Hindlimb muscle (tissue), 1 donor: ENCODE data around the gene MAN1C1. TPM values are rescaled to one million over a fixed set of nuclear protein-coding genes. Genes with fewer than 3 reads are reported as not detected.
"Not testable (repeated sequence)": the region's sequence is repeated elsewhere in the genome, so short reads cannot be mapped to it uniquely, and the experiment has no call there.

Source experiments
- DNase-seq: peaks from one replicate; pipeline ENCODE4 v3.0.0-alpha.2; 2013
- polyA plus RNA-seq: library from polyadenylated mRNA; unstranded; fragments of 120-200 nt; gene quantifications from one replicate; pipeline ENCODE4 v1.2.1, GENCODE V29; 2013; ENCODE audit not compliant: insufficient read length

The MAN1C1 gene
- polyA plus RNA-seq, 1 donor, result 14.2 TPM

GRCh38 chr1:25657883-25658760, 41.5 kb downstream of the MAN1C1 start:
- no peak for DNase-seq

DNA sequence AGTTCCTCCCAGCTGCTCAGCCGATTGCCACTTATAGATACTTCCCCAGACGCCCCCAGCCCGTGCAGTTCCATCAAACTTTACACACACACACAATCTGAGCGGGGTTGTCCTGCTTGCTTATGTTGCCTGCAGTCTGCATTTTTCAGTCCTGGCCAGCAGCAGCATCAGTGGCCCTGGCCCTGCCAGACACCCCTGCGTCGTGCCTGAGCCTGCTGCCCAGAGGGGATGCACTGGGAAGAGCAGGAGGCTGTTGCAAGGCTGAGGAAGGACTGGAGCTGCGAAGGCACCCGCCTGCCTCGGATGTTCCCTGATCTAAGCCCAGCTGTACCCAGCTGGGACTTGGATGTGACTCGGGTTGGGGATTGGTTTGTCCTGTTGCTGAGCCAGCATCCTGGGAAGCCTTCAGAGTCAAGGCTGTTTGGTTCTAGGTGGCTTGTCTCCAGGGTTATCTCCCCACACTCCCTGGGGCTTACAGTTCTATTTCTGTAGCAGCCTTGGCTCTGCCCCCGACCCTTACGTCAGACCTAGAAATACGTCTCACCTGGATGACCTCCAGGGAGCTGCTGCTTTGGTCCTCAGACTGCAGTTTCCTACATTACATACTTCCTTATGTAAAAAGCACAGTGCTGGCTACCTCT, 42.3 kb downstream of the MAN1C1 start:
- DNase-seq, result peak; percentile 65

DNA sequence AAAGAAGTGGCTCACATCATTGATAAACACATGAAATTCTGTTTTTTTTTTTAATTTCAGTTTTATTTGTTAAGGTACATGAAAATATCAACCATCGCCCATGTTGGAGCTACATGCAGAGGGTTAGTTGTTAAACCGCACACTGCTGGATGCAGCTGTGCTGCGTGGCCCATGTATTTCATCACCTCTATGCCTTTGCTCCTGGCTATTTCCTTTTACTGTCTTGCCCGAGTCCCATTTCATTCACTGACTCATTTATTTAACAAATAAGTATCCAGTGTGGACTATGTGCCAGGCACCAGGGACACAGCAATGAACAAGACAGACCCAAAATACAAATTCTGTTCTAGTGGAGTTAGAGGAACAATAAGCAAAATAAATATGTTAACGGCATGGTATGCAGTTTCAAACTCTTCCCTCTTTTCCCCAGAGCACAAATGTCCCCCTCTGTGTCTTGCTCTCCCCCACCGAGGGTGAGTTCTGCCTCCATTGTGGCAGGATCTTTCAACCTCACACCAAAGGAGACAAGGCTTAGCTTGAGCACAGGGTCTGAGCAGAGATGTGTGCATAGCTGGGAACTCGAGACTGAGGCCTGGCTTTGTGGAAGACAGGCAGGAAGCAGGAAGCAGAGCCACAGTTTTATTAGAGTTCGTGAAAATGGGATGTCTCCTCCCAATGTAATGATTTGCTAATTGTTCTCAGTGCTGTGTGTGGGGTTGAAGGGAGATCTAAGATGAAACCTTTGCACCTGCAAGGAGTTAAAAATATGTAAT, 44.6 kb downstream of the MAN1C1 start:
- DNase-seq, result no peak

GRCh38 chr1:25662061-25662460, 45.5 kb downstream of the MAN1C1 start:
- DNase-seq, result no peak

DNA sequence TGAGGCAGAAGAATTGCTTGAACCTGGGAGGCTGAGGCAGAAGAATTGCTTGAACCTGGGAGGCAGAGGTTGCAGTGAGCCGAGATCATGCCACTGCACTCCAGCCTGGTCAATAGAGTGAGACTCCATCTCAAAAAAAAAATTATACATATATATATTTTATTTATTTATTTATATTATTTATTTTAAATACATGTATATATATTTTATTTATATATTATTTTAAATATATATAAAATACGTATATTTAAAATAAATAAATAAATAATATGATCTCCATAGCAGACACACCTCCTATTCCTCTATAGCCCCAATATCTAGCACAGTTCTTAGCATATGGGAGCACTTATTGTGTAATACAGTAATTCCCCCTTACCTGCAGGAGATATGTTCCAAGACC, 46.4 kb downstream of the MAN1C1 start:
- not testable (repeated sequence) for DNase-seq

GRCh38 chr1:25664357-25665199, 48.0 kb downstream of the MAN1C1 start:
- DNase-seq, result peak; percentile 80

DNA sequence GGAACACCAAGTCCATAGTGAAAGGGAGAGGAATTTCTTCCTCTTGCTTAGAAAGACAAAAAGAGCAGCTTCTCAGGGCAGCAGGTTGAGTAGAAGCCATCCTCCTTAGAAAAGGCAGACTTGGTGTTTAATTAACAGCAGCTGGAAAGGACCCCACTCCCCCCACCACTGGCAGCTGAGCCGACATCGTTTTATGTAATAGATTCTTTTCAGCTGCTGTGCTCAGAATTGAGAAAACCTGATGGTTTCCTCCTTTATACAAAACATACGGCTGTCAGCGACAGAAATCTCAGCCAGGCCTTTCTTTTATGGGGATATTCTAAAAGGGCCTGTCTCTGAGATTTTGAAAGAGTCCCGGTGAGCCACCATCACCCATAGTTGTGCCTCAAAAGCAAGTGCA, 49.9 kb downstream of the MAN1C1 start:
- DNase-seq, result no peak

DNA sequence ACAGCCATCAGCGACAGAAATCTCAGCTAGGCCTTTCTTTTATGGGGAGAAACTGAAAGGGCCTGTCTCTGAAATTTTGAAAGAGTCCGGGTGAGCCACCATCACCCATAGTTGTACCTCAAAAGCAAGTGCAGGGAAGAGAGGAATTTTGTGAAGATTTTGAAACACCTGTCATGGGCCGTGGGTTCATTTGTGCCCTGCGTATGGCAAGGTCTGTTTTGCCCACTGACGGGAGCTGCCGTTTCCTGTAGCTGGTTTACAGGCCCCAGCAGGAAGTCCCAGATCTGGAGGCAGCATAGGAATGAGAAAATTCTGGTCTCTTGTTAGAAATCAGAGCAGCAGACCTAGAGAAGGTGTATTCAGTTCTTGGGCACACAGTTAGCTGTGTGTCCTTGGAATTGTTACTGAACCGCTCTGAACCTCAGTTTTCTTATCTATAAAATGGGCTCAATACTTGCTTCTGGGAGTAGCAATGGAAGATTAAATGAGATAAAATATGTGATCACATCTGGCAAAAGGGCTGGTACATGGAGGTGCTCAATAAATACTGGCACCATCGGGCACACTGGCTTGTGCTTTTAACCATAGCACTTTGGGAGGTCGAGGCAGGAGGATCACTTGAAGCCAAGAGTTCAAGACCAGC, 52.5 kb downstream of the MAN1C1 start:
- no peak for DNase-seq

DNA sequence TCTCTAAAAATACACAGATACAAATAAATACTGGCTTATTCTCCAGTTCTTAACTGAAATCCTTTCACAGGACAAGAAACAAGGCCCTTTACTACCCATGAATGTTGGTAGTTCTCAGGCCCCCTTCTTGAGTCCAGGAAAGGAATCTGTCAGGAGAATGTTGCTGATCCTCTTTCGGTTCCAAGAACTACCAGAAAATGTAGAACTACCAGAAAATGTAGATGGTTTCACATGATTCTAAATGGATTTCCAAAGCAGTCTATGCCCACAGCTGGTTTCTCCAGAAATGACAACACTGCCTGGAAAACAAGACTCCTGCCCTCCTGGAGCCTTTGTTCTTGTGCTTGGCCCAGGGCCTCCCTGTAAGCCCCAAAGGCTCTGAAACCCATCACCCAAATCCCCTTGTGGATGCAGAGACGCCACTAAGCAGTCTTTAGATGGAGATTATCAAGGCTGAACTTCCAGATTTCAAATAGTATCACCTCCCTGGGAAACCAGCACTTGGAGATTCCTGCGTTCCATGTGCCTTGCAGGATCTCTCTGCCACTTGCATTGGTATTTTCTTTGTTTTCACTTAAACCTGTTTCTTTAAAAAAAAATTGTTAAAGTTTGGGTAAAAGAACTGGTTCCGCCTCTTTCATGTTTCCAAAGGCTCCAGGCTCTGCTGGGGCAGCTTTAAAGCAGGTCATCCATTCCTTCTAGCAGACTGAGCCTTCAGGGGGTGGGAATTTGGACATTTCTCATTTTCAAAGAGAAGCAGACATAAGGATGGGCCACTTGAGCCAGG, 53.4 kb downstream of the MAN1C1 start:
- no peak for DNase-seq

- no peak for DNase-seq
Observed at GRCh38 chr1:25671929-25672328, 55.3 kb downstream of the MAN1C1 start.

DNA sequence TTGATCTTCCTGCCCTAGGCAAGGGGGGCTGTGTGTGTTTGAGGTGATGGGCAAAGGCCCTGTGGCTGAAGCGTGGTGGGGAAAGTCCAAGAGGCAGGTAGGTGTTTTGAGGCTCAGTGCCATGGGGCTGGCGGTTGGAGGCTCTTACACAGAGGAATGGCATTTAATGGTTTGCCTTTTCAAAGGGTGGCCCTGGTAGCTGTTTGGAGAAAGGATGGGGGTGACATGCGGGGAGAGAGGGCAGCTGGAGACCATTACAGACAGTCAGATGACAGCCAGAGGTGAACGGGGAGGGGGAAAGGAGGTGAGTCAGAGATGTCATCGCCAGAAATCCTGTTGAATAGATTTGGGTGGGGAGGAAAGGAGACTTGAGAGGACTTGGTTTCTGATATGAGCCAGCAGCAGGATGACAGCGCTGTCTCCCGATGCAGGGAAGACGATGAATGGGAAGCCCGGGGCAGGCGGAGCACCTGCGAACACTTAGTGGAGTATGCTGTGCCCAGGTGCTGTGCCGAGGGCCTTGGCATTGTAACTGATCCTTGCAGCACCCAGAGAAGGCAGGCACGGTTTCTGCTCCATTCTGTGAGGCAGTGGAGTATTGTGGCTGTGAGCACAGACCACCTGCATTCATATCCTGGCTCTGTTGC, 56.3 kb downstream of the MAN1C1 start:
- no peak for DNase-seq

DNA sequence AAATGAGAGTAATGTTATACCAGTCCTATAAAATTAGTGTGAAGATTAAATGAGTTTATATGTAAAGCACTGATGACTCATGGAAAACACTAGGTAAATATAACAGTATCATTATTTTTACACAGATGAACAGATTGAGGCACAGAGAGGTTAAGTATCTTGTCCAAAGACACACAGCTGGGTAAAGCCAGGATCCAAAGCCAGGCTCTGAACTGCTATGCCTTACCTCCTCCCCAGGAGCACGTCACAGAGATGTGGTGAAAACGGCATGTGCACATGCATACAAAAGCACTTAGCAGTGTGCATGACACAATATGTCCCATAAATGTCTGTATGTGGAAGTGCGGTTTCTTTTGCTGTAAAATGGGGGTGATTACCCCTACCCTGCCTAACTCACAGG, 56.9 kb downstream of the MAN1C1 start:
- no peak for DNase-seq

DNA sequence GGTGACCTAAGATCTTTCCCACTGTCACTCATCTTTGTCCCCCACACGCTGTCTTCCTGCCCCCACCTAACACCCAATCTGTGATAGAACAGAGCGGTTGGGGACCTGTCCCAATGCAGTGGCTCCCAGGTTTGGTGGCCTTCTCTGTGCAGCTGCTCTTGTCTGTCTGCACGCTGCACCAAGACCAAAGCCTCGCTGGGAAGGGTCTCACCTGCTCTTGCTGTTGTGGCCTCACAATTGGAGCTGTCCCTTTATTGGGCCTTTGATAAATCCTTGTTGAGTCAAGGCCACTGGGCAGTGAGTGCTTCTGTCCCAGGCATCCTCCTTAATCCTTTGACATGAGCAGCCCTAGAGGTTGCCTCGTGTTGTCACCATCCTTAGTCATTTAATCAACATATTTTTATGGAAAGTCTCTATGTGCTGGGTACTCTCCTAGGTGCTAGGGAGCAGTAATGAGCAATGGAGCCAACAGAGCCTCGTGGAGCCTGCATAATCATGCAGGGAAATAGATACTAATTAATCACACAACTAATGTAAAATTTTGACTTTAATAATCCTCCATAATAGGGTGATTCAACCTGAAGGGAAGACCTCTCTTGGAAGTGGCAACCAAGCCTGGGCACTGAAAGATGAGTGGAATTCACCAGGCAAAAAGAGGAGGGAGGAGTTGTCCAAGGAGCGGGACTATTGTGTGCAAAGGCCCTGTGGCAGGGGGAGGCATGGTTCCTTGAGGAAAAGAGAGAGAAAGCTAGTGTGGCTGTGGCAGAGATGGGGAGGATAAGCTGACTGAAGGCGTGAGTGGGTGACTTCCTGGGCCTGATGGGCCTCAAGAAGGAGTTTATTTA, 57.6 kb downstream of the MAN1C1 start:
- DNase-seq, result no peak

DNA sequence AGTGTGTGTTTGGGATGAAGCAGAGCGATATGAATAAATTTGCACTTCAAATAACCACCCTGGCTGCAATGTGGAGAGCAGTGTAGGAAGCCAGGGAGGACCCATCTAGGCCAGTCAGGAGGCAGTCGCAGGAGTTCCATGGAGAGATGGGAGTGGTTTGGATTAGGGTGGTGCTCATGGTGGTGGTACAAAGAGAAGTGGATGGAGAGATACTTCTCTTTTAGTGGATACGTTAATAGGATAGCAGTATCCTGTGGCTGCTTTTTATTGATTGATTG, 58.2 kb downstream of the MAN1C1 start:
- no peak for DNase-seq

DNA sequence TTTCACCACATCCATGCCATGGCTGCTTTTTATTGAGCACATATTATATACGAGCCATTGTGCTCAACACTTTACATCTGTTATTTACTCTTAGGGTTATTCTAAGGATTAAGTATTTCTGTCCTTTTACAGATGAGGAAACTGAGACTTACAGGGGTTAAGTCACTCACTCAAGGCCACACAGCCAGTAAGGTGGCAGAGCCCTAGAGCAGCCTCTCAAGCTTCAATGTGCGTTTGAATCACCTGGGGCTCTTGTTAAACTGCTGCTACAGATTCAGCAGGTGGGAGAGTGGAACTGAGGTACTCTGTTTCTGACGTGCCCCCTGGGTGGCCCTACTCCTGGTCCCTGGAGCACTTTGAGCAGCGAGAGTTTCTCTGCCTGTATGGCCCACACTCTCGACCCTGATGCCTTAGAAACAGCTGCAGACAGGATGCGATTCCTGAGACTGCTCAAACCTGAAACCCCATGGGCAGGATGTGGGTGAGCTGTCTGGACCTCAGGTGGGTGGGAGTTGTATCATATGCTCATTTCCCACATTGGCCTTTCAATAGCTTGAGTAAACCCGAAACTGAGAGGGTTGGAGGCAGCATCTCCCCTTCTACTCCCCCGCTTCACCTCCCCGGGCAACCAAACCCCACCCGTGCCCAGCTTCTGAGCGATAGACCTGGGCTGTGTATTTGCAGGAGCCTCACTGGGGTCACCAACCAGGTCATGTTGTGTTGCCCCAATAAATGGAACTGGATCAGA, 59.3 kb downstream of the MAN1C1 start:
- DNase-seq, result no peak

DNA sequence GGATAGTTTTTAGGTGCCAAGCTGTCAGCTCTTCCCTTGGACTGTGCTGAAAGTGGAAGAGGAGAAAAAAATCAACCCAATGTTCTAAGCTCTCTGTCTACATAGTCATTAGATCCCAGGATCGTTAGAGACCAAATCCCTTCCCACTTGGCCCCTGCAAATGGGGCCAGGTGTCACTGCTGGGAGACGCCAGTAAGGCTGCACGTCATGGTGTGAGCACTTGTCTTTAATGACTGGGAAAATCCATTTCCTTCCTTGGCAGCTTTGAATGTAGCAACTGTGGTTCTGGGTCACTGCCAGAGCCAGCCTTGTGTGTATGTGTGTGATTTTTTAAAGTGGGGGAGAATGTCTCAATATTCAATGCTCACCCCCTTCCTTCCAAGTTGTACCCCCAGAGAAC, 59.9 kb downstream of the MAN1C1 start:
- DNase-seq, result no peak

DNA sequence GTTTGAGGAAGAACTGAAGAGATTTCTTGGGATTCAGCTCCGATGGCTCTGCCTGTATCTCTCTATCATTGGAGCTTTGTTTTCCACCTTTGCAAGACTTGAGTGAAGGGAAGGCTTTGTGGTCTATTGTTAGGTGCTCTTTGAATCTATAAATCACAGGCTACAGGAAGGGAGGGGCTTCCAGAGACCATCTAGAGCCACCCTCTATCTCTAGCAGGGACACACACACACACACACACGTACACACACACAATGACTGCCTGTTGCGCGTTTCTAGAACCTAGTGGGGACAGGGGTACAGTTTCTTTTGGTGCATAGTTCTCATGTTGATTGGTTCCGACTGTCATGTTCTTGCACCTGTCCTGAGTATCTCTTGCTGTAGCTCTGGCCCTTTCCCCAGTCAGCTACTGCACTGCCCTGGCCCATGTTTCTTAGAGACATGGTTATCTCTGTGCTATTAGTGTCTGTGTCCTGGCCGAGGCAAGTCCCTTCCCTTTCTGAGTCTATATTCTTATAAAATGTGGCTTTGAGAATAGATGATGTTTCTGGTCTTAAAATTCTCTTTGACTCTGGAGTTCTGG, 60.7 kb downstream of the MAN1C1 start:
- DNase-seq, result no peak

GRCh38 chr1:25679171-25679570, 62.6 kb downstream of the MAN1C1 start:
- no peak for DNase-seq

- DNase-seq, result no peak
Observed at GRCh38 chr1:25680701-25681100, 64.1 kb downstream of the MAN1C1 start.
